Activated CD4-positive, alpha-beta T cell treated with anti-CD3 and anti-CD28 coated beads, Interleukin-2, amount 50 U/mL, for 4 hours (primary cell): ENCODE measurements around the gene SHISA3.

Experiments used
- DNase-seq, 2 experiments: peaks; one replicate each; pipeline ENCODE4 v3.0.0-alpha.2; 2020

The SHISA3 gene

GRCh38 chr4:42392436-42392835 lies 4.9 kb upstream of the SHISA3 start:
- no peak for DNase-seq

DNA sequence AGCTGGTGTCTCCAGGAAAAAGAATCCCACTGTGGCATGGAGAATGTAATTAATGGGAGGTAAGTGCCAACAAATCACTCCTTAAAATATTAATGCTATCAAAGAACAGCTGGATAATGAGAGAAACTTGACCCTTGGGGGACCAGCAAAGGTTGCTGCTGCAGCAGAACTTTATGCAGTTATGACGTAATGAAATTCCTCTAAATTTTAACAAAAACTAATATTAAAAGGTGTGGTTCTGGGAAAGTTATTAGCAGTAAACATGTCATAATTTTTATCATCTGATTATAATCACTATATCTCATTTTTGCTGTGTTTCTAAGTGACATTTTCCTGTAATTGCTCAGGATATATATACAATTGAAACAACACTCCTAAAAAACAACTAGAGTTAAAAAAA lies 1.7 kb upstream of the SHISA3 start:
- DNase-seq = no peak

GRCh38 chr4:42396361-42396751 lies 932 bp upstream of the SHISA3 start:
- DNase-seq = no peak

DNA sequence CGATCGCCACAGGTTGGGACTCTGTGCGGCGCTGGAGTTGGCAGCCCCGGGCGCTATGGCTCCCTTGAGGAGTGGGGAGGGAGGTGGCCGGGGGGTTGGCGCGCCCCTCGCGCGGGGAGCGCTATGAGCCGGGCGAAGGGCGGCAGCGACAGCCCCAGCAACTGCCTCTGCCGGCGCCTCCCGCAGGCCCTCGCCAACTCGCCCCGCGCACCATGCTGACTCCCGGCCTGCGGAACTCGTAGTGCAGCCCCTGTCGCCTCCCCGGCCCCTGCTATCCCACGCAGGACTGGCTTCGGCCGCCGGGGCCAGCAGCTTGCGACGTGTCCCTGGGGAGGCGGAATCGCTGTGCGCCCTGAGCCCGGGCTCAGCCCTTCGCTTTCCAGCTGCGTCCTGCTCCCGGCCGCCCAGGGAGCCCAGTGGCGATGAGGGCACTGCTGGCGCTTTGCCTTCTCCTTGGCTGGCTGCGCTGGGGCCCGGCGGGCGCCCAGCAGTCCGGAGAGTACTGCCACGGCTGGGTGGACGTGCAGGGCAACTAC lies 415 bp downstream of the SHISA3 start:
- no peak for DNase-seq

GRCh38 chr4:42398171-42398870 lies 1.0 kb downstream of the SHISA3 start:
- DNase-seq = no peak

- DNase-seq = no peak
These were observed 1.6 kb downstream of the SHISA3 start for GRCh38 chr4:42398871-42399331.

- no peak for DNase-seq
These were observed 2.1 kb downstream of the SHISA3 start for GRCh38 chr4:42399393-42399792.

- no peak for DNase-seq
These were observed 3.9 kb downstream of the SHISA3 start for GRCh38 chr4:42401171-42401570.

DNA sequence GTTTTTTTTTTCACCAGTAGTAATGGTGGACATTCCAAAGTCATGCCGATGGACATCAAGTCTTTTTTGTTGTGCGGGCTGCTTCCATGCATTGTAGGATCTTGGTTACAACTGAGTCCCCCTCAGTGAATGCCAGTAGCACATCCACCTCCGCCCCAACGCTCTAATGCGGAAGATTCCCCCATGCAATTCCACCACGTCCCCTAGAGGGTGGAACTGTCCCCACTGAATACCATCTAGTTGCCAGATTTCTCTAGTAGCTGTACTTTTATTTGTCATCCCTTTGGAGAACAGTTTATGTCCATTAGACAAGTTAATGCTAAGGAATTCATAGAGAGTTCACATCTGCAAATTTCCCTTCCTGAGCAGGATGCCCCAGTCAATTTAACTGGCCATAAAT lies 6.7 kb downstream of the SHISA3 start:
- no peak for DNase-seq

DNA sequence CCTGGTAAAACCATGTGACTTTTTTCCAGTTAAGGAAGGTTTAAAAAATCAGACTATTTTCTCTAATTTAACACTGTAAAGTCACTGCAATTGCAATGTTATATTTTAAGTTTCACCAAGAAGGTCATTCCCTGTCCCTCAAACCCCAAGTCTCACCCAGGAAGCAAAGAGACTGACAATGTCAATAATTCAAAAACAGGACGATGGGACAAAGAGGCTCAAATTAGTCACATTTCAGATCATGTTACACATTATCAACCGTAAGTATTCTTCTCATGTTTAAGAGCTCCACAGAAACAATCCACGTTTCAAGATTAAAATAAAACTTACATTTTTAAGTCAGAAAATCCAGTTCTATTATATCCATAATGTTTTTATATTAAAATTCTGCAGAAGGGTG lies 13.2 kb downstream of the SHISA3 start:
- no peak for DNase-seq

- no peak for DNase-seq
These were observed 14.5 kb downstream of the SHISA3 start for GRCh38 chr4:42411803-42412202.

- no peak for DNase-seq
These were observed 15.0 kb downstream of the SHISA3 start for GRCh38 chr4:42412251-42412650.

DNA sequence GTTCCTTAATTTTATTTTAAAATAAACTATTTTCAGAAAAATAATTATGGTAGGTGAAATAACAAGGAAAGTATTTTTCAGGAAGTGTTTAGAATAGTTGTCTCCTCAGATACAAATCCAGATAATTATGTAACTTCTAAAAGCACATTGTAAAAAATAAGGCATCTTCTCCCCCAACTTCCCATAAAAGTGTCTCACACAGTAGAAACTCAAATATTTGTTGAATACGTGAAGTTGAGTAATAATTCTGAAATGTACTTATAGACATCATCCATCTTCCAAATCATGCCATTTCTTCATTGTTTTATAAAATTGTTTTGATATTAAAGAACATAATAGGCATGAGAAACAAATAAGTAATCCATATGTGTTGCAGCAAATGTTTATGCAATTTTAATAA lies 18.0 kb downstream of the SHISA3 start:
- DNase-seq = no peak

DNA sequence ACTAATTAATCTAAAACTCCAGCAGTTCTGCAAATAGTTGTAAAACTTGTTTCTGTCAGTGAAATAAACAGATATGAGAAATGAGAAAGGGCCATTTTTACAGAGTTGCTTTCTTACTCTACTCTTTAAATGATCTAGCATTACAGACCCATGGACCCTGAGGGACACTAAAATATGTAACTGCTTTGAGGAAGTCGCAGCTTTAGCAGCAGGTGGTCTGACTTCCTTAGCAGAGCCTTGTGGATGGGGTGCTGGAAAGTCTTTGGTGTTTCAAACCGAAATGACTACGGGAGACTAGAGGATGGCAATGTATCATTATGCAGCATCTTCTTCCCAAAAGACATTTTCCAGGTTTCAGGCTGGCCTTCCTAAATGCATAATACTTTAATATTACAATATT lies 18.7 kb downstream of the SHISA3 start:
- no peak for DNase-seq

GRCh38 chr4:42417550-42417949 lies 20.3 kb downstream of the SHISA3 start:
- no peak for DNase-seq

- no peak for DNase-seq
These were observed 22.9 kb downstream of the SHISA3 start for GRCh38 chr4:42420140-42420539.

- DNase-seq = no peak
These were observed 28.1 kb downstream of the SHISA3 start for GRCh38 chr4:42425146-42426065.

DNA sequence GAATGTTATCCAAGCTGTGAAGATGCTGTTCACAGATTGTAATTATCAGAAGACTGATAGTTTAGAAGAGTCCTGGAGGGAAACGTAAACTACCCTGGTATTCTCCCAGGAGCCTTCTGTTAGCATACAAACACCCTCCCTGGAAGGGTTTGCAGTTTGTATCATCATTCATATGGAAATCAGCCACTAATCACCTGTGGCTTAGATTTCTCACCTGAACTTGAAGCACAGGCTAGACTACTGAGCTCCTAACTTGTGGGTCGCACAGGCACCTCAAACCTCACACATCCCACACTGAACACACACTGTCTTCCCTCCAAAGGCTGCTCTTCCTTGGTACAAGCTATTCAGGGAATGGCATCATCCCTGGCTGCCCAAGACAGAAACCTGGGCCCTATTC lies 30.7 kb downstream of the SHISA3 start:
- no peak for DNase-seq

DNA sequence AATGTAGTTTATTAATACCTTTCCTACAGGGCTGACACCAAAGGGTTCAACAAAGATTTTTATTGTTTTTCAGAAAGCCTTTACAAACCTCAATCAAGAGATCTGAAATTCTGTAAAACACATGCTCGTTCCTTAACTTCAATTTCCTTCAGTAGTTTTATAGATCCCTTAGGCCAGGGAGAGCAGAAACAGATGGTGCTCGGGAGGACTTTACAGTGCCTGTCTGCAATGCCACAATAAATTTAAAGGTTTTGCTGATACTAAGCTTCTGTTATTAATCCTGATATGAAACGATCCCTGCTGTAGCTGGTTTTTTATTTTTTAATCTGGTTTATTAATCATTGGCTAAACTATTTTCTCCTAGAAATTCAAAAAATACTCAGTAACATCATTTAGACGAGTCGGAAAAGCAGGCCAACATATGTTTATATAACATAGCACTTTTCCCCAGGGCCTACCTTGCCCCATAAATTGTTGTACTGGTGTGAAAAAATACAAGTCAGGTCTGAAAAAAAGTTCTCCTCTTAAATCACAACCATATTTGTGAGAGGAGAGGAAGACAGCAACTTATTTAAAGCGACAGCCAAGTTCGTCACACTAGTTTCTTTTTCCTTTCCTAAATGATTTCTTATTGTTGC lies 39.8 kb downstream of the SHISA3 start:
- no peak for DNase-seq

GRCh38 chr4:42440083-42440482 lies 42.8 kb downstream of the SHISA3 start:
- DNase-seq = no peak

DNA sequence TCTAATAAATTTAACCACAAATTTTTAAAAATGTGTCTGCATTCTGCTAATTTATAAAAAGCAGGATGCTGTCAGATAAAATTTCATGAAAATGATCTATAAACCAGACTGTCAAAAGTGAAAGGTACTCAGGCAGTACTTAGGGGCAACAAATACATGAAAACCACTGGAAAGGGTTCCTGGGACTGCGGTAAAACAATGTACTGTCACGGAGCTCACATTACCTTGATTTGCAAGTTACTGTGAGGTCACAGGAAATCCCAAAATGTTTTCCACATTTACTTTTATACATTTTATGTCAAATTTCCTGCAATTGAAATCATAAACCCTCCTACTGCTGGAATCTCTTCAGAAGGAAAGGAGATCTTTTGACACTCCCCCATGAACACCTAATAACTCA lies 45.3 kb downstream of the SHISA3 start:
- DNase-seq = no peak

- DNase-seq = no peak
These were observed 47.8 kb downstream of the SHISA3 start for GRCh38 chr4:42445038-42445437.

- no peak for DNase-seq
These were observed 49.5 kb downstream of the SHISA3 start for GRCh38 chr4:42446823-42447222.
